ENCODE results near the gene HS6ST1. TPM values are rescaled to one million over a fixed set of nuclear protein-coding genes. Genes with fewer than 3 reads are reported as not detected.

Gene HS6ST1

Small RNA genes lying within 50 kb of the gene (small RNA-seq; reads per million reads assigned to genes)
- not detected for gene RF00019 (ENCODE audit: low read depth)
